ENCODE results near the gene PGF.

PGF gene

DNA sequence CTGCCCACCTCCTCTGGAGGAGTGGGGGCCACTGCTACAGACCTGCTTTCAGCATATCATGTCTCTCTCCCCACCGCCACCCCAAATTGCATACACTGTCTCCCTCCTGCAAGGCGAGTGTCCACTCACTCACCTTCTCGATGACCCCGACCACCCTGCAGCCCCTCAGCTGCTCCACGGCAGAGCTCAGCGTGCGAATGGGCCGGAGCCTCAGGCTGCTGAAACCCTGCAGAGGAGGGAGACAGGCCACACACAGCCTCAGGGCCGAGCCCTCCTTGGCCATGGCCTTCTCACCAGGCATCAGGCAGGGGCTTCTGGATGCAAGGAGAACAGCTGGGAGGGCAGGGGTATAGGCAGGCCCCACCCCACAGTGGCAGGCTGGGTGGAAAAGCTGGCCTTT is 37.0 kb downstream of the PGF start:
- no peak for DNase-seq (ENCODE audit: low spot score)

DNA sequence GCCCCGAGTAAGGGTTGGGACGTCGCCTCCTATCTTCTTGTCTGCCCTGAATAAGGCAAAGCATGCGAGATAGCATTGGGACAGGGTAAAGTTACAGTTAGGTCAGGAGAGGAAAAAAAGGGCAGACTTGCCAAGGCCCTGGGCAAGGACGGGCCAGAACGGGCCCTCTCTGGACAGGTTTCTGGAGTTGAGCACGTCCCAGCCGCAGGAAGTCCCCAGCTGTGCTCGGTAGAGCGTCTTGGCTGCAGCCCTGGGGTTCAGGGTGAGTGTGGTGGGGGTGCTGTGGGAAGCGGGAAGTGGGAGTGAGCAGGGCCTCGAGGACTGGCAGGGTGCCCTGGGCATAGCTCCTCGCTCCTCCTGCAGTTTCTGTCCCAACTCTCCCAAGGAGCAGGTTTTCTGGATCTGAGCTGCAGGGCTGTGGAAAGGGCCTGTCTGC is 37.7 kb downstream of the PGF start:
- DNase-seq (ENCODE audit: low spot score) = no peak

DNA sequence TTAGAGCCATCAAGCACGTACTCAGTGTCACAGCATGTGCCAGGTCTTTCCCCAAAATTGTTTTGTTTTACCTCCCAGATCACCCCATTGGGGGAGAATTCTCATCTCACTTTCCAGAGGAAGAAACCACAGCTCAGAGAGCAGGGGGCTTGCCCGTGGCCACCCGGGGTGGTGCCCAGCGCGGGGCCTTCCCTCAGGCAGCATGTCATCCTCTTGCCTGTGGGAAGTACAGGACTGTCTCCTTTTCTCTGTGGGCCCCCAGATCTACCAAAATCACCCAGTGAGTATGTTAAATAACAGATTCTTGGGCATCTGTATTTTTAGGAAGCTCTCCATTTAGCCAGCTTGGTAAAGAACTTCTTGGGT is 38.2 kb downstream of the PGF start:
- no peak for DNase-seq (ENCODE audit: low spot score)

DNA sequence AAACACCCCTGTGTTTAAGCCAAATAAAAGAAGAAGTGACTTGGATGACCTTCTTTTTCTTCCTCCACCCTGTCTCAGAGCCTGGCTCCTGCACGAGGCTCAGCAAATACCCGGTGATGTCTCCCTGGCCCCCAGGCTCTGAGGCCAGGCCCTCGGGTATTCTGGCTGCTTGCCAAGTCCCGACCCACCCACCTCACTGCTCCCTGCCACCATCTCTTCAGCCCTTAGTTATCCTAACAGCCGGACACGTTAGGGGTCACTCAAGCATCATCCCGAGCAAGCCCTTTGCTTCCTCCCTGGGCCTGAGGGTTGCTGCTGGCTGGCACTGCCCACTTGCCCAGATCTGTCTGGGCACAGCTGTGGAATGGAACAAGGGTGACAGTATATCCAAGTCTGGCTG is 39.6 kb downstream of the PGF start:
- DNase-seq (ENCODE audit: low spot score) = no peak

DNA sequence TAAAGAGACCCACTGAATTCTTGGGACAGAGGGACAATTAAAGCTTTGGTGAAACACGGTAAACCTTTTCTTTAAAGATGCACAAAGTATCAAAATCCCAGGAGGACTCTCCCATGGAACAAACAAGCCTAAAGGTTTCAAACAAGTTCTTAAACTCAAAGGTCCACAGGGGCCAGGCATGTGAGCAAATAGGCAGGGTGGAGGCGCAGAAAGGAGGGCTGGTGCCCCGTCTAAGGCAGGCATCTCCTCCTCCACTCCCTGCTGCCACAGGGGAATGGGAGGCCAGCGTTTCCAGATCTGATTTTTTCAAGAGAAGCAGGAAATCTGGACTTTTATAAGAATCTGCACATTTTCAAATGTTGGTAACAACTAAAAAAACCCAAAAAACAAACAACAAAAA is 40.0 kb downstream of the PGF start:
- DNase-seq (ENCODE audit: low spot score) = no peak

DNA sequence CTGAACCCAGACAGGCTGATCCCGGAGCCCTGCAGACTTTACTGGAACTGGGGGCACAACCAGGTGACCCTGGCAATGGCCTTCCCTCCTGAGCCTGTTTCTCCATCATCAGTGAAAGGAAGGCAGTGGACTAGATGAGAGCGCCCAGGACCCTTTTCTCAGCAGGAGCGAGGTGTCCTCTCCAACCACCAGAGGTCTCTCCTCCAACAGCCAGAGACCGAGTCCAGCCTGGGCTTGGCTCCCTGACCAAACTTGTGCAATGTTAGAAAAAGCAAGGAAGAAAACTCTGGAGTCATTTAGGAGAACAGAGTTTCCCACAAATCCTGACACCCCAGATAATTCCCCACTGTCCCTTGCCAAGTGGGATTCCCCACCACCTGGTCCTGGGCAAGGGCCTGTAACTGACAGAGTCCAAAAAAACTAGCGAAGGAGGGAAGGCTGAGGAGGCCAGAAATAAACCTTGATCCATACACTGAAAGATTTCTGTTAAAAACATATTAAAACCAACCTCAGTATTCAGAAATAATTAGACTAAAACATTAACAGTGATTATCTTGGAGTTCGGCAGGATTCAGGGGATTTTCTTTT is 41.3 kb downstream of the PGF start:
- DNase-seq (ENCODE audit: low spot score) = no peak

DNA sequence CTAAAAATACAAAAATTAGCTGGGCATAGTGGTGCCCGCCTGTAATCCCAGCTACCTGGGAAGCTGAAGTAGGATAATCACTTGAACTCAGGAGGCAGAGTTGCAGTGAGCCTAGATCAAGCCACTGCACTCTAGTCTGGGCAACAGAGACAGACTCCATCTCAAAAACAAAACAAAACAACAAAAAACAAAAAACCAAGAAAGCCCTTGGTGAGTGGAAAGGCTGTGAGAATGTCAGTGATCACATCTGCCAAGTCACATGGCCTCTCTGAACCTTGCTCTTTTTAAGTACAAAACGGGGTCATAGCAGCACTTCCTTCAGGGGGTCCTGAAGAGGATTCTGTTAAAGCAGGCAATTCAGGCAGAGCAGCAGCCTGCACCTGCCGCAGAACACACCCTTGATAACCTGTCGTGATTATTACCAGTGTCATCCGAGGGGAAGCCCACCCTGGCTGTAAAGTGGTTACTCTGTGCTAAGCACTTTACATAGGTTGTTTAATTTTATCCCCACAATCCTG is 41.9 kb downstream of the PGF start:
- no peak for DNase-seq (ENCODE audit: low spot score)

DNA sequence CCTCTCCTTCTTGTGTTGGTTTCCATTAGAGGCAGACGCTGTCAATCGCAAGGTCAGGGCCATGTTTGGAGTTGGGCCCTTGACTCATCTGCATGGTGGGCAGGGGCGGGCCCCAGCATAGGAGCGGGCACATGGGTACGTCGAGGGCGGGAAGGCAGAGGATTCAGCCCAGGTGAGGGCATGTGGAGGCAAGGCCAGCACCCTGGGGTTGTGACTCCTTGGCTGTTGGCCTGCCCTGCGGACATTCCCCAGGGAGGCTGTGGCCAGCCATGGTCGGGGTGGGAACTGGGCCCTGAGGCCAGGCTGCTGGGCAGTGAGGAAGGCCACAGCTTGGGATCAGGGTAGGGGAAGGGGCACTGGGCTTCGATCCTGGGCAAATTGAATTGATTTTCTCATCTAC is 42.6 kb downstream of the PGF start:
- no peak for DNase-seq (ENCODE audit: low spot score)

DNA sequence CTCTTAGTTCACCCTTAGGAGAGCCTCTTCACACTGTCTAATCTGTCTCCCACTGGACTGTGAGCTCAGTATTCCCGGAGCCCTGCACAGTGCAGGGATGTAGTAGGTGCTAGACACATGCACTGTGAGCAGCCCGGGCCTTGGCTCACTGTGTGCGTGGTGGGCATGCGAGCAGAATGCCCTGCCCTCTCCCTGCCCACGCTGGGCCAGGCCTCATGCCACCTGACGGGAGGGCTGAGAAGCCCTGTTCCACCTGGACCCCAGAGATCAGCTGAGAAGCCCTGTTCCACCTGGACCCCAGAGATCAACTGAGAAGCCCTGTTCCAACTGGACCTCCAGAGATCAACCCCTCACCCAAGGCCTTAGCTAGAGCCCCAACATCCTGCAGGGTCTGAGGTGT is 43.3 kb downstream of the PGF start:
- no peak for DNase-seq (ENCODE audit: low spot score)

DNA sequence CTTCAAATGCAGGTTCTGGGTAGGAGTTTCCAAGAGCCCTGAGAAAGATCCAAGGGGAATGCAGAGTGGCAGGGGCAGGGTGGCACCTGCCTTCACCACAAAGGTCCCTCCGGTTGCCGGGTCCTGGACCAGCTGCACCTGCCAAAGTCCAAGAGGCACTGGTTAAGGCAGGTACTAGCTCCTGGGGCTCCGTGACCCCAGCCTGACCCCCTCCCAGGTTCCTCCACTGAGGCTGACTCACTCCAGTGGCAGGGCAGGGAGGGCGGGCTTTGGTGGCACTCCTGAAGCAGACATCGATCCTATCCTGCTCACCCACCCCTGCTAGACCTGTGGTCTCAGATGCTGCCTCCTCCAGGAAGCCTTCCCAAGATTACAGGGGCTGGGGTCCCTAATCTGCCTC is 43.7 kb downstream of the PGF start:
- DNase-seq (ENCODE audit: low spot score) = no peak

DNA sequence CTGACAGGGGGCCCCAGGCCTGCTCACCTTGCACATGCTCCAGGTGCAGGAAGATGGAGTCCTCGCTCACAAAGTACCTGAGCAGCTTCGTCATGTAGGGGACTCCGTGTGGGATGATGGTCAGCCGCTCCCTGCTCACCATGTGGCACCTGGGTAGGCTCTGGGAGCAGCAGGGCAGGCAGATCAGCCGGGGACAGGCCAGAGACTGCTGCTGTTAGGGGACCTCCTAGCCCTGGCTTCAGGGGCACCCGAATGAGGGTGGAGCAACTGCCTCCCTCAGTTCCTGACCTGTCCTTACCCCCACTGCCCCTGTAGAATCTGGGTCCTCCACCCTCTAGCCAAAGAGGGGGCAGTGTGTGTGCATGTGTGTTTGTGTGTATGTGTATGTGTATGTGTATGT is 44.2 kb downstream of the PGF start:
- no peak for DNase-seq (ENCODE audit: low spot score)

DNA sequence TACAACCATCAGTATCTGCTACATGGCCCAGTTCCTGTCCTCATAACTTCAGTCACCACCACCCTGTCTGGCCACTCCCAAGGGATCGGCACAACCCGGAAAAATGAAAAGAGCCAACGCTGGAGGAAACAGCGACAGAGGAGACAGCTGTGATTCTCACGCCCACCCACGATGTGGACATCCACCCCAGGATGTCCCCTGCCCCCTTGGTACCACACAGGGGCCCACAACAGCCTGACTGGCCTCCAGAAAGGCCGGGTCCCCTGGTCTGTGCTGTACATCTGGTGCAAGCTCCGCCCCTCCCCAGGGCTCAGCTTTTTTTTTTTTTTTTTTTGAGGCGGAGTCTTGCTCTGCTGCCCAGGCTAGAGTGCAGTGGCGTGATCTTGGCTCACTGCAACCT is 44.8 kb downstream of the PGF start:
- no peak for DNase-seq (ENCODE audit: low spot score)

DNA sequence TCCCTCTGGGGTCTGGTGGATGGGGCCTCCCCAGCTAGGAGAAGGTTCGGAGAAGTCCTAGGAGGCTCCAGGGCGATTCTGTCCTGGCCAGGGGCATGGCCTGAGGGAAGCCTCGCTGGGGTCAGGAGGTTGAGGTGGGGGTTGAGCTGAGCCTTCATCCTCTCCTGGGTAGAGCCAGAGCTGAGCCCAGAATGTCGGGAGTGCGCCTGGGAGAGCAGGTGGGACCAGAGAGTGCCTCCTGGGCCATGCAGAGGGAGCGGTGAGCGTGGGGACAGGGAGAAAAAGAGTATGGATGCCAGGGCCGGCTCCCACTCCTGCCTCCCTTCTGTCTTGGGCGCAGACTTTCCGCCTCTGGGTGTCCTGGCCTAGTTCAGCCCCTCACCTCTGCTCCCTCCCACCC is 45.5 kb downstream of the PGF start:
- no peak for DNase-seq (ENCODE audit: low spot score)

DNA sequence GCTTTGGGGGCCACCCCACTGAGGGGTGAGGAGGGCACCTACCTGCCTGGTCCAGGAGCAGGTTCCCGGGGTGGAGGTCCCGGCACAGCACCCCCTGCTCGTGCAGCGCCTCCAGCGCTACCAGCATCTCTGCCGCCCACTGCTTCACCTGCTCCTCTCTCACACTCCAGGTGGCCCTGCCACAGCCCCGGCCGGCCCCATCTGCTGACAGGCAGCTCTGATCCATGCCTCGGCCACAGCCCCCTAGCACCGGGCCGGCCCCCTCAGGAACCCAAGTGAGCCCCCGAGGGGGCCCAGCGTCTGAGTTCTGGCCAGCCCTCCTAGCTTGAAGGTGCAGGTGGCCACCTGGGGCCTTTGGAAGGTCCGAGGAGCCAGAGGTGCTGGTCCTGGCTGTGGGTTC is 45.9 kb downstream of the PGF start:
- DNase-seq (ENCODE audit: low spot score) = no peak

DNA sequence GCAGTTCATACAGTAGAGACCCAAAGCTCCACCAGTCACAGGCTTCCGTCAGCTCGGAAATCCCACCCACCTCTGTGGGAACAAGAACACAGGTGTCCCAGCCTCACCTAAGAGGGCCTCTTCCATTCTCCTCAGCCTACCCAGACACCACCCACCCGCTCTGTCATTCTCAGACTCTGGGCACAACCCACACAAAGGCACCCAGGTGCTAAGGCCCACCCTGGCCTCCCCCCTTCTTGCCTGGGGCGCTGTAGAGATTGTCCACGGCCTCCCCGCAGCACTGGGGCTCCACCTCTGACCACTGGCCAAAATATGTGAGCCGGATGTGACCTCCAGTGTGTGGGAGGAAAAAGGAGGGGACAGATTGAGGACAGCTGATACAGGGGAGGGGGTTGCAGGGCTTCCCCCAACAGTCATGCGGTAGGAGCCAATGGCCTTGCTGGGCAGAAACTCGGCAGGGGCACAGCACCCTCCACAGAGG is 46.5 kb downstream of the PGF start:
- DNase-seq (ENCODE audit: low spot score) = no peak

DNA sequence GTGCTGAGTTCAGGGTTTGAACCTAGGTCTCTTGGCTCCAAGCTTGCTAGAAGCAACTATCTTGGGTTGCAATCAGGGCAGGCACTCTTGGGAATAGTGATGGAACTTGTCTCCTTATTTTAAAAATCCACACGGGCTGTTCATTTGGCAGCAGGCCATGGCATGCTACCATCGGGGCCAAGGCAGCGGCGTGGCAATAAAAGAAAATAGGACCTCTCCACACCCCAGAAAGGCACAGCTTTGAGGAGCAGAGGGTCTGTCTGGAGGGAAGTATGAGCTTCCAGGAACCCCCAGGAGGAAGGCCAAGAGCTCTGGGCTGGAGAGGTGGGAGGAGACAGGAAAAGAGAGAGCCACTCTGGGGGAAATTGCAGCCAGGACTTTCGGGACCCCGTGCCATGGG is 47.7 kb downstream of the PGF start:
- DNase-seq (ENCODE audit: low spot score) = no peak

DNA sequence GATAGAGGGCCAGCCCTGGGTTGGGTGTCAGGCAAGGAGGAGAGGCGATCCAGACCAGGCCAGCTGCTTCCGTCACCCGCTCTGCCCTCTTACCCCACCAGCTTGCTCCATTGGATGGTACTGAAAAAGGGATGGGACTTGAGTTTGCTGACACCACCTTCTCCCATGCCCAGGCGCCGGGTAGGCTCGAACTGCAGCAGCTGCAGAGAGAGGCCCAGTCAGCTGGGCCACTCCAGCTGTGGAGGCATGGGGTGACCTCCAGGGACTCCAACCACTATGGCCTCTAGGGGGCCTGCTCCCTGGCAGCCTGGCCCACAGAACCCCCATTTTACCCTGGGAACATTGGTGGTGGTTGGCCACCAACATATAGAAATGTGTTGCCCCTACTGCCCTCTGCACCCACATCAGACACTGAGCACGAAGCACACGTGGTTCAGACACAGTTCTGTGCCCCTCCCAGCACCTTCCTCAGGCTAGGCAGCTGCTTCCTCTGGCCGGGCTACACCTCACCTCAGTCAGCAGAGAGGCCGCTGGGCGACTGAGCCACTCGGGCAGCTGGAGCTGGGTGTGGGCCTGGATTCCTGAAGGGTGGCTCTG is 48.4 kb downstream of the PGF start:
- DNase-seq (ENCODE audit: low spot score) = no peak

DNA sequence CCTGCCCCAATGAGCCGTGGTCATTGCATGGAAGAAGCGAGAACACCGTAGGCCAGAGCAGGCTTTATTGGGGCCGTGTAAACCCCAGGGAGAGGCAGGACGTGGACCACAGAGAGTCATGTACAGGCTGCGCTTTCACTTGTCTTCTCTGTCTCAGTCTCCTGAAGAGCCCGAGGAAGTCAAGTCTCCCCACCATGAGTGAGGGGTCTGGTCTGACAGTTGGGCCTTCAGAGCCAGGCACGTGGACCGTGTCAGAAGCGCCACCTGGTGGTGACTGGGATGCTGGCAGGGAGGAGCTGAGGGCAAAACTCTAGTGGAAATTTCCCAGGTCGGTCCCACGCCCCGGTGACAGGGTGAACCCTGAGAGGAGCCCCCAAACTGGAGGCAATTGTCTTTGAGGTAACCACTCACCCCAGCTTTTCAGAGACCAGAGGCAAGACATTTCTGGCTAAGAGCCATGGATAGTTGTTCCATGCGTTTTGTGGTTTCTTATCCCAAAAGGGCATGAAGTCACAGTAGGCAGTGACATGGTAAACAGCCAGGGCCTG is 49.7 kb downstream of the PGF start:
- peak; percentile 76 for DNase-seq (ENCODE audit: low spot score)

DNA sequence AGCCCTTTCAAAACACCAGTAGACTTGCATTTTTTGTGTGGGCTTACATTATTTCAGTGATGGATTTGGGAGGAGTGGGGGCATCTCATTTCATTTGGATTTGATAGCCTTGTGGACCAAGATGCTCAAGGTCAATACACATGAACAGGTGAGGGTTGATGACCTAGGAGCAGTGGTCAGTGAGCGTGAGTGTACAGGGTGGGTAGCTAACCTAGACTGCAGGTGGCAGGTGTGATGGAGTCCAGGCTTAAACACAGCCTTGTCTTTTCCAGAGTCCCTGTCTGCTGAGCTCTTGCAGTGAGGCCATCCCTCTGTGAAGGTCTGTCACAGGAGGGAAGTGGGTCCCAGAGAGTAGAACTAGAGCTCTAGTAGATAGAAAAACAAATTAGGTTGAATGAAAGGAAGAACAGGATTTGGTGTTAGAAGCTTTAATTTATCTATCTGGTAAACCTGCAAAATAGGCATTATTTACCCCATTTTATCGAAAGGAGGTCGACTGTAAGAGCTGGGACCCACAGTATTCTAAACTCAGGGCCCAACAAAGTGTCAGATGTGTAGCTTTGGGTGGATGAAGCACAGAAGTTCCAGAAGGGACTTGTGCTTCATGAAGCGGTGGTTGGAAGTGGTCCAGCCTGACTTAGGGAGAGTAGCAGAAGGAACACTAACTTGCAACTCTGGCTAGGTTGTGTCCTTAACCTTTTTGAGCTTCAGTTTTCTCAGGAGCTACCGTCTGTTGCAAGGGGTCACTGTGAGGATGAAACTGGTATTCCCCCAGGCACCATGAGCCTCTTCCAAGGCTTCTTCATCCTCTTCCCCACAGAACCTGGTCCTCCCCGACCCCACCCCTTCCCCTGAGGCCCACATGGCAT is 50.5 kb downstream of the PGF start:
- DNase-seq (ENCODE audit: low spot score) = no peak

DNA sequence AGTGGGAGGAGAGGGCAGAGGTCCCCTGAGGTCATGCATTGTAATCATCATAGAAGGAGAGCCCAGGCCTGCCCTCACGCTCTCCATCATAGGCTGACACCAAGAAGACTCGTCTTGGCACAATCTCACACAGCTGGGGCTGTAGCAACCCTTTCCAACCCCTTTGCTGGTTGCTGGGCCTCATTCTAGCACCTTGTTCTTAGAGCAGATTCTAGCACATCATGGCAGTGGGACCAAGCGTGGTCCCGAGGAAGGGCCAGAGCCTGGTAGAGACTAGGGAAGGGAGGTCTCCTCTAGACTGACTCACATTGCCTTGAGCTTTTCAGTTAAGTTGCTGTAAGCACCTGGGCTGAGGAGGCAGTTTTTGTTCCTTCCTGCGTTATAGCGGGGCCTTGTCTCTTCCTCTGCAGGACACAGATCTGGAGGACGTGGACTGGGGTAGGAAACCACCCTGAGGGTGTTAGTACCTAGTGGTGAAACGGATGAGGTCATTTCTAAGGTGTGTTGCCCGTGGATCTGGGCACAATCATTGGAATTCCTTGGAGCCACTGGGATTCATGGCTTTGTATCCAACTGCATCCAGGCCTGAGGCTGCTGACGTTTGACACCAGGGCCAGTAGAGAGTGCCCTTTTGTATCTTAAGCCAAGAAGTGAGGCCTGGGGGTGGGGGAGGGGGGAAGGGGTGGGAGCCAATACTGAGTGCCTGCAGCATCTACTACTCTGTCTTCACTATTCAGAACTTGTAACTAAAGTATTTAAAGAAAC is 52.3 kb downstream of the PGF start:
- DNase-seq (ENCODE audit: low spot score) = no peak

DNA sequence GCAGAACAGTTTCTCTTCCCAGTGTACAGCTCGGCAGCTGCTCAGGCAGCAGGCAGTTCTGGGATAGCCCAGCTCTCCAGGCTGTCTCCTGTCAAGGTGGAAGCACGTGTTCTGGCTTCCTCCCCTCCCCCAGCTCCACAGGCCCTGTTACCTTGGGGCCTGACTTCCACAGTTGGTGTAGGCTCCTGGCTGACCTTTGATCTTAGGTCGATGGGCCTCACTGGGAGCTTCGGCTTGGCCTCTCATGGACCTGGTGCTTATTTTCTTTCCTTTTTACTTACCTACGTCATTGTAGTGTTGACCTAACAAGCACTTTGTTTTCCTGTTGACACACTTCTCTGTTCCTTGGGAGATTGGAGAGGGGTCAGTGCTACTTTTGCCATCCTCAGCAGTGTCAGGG is 56.7 kb downstream of the PGF start:
- DNase-seq (ENCODE audit: low spot score) = no peak

DNA sequence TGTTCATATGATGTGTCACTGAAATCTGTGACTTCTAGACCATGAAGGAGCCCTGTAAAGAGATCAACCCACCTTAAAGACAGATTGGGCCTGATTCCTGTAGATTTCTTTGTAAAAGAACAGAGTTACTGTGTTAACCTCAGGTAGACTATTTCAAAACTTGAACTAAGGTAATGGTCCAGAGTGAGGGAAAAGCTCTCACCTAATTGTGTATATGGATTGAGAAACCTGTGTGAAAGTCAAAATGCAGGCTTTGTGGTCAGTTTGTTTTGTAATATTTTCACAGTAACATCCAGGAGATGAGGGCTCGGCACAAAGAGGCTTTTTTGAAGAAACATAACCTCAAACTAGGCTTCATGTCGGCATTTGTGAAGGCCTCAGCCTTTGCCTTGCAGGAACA is 57.3 kb downstream of the PGF start:
- no peak for DNase-seq (ENCODE audit: low spot score)
